Activated CD4-positive, alpha-beta T cell treated with anti-CD3 and anti-CD28 coated beads, Interleukin-2, amount 50 U/mL, for 16 hours (primary cell): ENCODE measurements around the gene HAPLN2.
A peak's percentile ranks its signal among the peaks of the same experiment; 100 is the strongest.
"Not testable (repeated sequence)": the region's sequence is repeated elsewhere in the genome, so short reads cannot be mapped to it uniquely, and the experiment has no call there.

Experiments used
- DNase-seq: peaks from one replicate; pipeline ENCODE4 v3.0.0-alpha.2; 2020

HAPLN2 gene

GRCh38 chr1:156618853-156619581 is at the start of gene HAPLN2:
TSS of gene HAPLN2 (plus strand) at chr1:156619415. CDS start at chr1:156623491, 4,076 bp downstream.
- DNase-seq, result no peak

GRCh38 chr1:156571261-156571852 is 47.9 kb upstream of the HAPLN2 start:
- no peak for DNase-seq

DNA sequence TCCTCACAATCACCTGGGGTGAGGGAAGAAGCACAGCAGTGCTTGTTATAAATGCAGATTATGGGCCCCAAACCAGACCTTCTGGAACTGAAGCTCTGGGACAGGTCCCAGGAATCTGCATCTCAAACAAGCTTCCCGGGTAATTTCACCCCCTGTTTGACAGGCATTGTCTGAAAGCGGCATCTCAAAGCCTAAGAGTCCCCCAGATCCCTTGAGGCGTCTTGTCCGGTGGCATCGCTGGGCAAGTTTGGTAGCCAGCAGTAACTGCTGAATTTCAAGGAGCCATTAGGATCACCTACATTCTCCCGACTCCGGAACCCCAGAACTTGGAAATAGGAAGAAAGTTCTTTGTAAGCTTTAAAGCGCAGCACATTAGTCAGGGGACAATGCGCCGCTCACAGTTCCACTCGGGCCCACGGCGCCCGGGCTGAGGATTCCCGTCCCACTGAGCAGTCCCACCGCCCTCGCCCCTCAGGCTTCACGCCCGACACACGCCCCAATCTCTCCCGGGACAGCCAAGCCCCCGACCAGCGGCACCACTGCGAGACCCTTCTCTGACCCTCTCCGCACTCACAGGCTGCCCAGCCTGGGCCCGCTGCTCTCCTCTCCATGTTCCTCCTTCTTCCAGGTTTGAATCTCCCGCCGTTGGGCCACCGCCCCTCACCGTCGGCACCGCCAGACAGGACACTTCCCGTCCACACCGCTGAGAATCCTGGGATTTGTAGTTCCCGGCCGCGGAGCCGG is 47.1 kb upstream of the HAPLN2 start, which contains the start of gene IQGAP3:
Gene IQGAP3 (minus strand): TSS at position 647 of the 744 bp plus-strand sequence. CDS start 36 bp downstream, at position 611.
- peak; percentile 77 for DNase-seq

- DNase-seq, result no peak
Observed at GRCh38 chr1:156572663-156573018, 46.6 kb upstream of the HAPLN2 start.

- DNase-seq, result no peak
Observed at GRCh38 chr1:156574039-156574633, 45.1 kb upstream of the HAPLN2 start.

GRCh38 chr1:156577550-156577949 is 41.7 kb upstream of the HAPLN2 start:
- no peak for DNase-seq

GRCh38 chr1:156578055-156578454 is 41.2 kb upstream of the HAPLN2 start:
- DNase-seq, result no peak

GRCh38 chr1:156579472-156579871 is 39.7 kb upstream of the HAPLN2 start, which contains the start of gene TTC24:
TSS of gene TTC24 (plus strand) at chr1:156579723. CDS start at chr1:156581365, 1,642 bp downstream.
- no peak for DNase-seq

- no peak for DNase-seq
Observed at GRCh38 chr1:156581661-156582387, 37.4 kb upstream of the HAPLN2 start.

- no peak for DNase-seq
Observed at GRCh38 chr1:156582388-156583017, 36.7 kb upstream of the HAPLN2 start.

DNA sequence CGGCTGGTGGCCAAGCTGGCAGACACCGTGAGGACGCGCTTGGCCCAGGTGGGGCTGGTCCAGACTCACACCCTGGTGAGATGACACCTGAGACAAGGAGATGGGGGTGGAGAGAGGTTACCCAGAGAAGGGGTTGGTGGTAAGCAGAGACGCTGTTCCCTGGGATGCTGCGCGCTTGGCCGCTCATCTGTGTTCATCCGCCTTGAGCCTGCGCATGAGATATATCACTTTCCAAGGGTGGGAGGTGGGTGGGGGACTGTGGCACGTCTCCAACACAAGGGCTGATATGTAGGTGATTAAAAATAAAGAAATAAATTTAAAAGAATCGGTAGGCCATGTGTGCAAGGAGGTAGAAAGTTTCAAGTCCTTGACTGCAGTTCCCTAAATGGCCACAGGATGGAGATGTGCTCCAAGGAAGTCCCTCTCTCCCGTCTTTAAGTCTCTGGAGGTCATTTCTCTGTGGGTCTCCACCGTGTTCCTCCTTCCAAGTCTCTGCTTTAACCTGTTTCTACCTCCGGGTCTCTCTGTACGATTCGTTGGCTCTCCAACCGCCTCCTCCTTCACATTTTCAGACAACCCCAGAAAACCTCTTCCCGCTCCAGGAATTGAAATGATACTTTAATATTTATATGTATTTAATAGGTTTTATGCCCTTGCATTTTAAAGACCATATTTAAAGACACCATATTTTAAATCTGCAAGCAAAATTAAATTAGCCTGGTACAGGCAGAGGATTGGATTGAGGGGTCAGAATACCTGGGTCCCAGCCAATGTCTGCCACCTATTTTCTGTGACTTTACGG is 35.2 kb upstream of the HAPLN2 start:
- DNase-seq, result peak; percentile 79

- no peak for DNase-seq
Observed at GRCh38 chr1:156584813-156585212, 34.4 kb upstream of the HAPLN2 start.

GRCh38 chr1:156586323-156586722 is 32.9 kb upstream of the HAPLN2 start:
- no peak for DNase-seq

GRCh38 chr1:156586892-156587477 is 32.2 kb upstream of the HAPLN2 start:
- DNase-seq, result no peak

DNA sequence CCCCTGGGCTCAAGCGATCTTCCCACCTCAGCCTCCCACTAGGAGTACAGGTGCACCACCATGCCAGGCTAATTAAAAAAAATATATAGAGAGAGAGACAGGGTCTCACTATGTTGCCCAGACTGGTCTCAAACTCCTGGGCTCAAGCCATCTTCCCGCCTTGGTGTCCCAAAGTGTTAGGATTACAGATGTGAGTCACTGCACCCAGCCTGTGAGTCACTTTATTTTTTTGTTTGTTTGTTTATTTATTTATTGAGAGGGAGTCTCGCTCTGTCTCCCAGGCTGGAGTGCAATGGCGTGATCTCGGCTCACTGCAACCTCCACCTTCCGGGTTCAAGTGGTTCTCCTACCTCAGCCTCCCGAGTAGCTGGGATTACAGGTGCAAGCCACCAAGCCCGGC is 31.3 kb upstream of the HAPLN2 start:
- DNase-seq, result not testable (repeated sequence)

- DNase-seq, result no peak
Observed at GRCh38 chr1:156589546-156589945, 29.7 kb upstream of the HAPLN2 start.

DNA sequence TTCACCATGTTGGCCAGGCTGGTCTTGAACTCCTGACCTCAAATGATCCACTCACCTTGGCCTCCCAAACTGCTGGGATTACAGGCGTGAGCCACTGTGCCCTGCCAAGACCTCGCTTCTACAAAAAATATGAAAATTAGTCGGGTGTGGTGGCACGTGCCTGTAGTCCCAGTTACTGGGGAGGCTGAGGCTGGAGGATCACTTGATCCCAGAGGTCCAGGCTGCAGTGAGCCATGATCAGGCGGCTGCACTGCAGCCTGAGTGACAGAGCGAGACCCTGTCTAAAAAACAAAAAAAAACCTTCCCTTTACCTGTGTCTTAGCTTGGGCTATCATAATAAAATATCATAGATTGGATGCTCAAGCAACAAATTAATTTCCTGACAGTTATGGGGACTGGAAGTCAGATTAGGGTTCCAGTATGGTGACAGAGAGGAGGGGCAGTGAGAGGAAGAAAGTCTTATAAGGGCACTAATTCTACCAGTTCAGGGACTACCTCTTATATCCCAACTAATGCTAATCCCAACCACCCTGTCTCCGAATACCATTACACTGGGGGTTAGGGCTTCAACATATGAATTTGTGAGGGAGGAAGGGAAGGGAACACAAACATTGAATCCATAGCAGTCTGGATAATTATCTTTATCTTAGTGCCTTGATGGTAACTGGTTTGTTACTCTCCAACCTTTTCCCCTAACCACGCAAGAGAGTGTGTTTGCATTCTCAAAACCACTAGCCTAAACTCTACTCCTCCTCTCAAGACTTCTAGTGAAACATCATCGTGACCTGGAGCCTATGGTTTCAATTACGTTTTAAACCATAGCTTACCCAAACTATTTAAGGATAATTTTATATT is 28.7 kb upstream of the HAPLN2 start:
- DNase-seq, result no peak

DNA sequence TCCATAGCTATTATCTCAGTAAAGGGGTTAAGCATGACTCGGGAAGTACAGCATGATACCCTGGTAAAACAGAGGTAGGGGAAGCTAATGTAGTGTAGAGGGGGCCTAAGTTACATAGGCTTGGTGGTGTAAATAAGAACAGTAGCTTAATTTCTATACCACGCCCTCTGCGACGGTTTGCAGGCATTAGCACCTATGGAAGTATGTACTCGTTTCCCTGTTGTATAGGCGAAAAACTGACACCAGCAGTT is 28.1 kb upstream of the HAPLN2 start:
- DNase-seq, result no peak

GRCh38 chr1:156591432-156592157 is 27.6 kb upstream of the HAPLN2 start, which contains the start of gene NAXE:
TSS of gene NAXE (plus strand) at chr1:156591776. CDS start at chr1:156591805, 29 bp downstream.
- DNase-seq, result peak; percentile 74
